GM21723 (cell line): ENCODE data around the gene ZBTB1.
"Not testable (repeated sequence)": the region's sequence is repeated elsewhere in the genome, so short reads cannot be mapped to it uniquely, and the experiment has no call there.

Experiments used
- ATAC-seq: cut with Tn5 transposase; IDR thresholded peaks from one replicate; pipeline ENCODE4 v1.9.1; 2021; ENCODE audit warnings: mild to moderate bottlenecking, moderate library complexity; ENCODE audit not compliant: unreplicated experiment

Gene ZBTB1

DNA sequence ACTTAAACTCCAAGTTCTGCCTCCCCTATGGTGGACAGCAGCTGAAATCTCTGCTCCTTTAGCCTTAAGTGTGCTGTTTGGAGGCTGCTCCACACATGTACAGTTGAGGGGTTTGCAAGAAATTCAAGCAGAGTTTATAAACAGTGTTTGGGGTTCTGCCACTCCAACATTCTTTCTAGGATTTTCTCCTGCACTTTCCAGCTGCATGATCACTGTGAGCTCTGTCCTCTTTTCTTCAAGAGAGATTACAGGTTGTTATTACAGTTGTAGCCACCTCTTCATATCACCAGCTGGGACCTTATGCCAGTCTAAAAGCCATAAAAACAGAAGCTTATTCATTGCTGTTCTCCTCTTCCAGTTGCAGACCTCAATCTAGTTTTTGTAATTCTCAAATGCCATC, 9.3 kb upstream of the ZBTB1 start:
- ATAC-seq = no peak

DNA sequence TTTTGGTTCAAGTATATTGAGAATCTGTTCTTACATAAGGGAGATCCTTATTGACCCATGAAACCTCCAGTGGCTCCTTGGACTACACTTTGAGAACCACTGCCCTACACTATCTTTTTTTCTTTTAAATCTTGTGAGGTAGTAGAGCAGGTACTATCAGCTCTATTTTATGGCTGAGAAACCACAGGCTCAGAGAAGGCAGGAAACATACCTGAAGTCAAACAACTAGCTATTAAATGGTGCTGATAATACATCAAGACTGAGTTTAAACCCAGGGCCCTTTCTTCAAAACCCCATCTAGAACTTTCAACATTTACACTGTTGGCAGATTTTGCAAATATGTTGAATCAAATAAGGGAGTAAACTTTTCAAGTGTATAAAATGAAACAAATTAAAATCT, 7.8 kb upstream of the ZBTB1 start:
- no peak for ATAC-seq

DNA sequence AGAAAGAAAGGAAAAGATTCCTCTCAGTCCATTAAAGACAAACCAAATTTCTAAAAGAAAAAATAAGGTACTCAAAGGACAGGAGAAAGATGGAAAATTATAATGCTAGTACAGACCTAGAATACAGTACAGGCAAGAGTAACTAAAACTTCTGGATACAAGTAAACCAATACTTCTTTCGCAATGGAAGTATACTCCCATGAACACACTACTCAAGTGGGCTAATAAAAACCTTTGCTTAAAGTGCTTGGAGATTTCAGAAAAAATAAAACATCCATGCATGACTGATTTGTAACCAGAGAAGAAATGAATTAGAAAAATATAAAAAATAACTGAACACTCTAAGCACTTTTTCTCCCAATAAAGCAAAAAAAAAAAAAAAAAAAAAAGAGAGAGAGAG, 4.5 kb upstream of the ZBTB1 start:
- no peak for ATAC-seq

DNA sequence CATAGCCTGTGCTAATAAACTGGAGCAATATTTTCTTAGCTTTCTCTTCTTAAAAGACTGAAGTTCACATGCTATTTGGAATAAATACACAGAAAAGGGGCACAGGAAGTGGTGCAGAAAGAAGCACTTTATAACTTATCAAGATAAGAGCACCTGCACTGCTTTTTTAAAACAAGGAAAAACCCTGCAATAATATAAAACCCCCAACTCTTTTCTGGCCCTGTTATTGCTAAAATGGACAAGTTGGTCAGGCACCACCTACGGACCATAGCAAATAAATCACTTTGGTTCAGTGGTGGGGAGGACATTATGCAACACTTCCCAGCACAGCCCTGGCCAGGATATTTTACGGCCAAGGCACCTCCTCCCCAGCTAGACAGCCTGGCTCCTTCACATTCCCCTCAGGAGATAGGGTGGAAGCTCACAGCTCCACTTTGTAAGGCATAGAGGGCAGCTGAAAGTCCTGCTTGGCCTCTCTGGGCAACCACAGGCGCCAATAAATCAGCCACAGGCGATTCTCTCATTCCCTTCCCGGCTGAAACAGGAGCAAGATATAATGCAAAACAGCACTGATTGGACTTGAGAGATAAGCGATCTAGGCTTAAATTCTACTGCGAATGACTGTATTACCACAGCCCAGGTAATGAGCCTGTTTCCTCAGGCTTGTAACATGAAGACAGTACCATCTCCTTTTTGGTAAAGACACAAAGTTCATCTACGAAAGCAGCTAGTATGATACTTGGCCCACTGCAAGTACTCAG, 3.0 kb upstream of the ZBTB1 start:
- no peak for ATAC-seq

DNA sequence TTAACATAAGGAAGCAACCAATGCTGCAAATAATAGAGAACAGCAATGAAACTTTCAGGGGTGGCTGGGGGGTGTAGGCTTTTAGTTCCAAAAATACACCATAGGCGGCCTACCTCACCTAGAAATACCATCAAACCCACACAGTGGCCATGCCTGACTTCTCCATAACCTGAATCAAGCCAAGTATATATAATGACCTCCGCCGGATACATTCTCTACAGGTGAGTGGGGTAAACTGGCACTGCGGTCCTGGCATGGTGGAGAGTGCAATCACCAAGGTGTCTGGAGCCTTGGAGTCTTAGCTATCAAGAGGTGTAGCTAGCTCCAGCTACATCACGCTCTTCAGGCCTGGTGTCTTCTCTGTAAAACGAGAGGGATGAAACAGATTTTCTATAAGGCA, 2.1 kb upstream of the ZBTB1 start:
- no peak for ATAC-seq

DNA sequence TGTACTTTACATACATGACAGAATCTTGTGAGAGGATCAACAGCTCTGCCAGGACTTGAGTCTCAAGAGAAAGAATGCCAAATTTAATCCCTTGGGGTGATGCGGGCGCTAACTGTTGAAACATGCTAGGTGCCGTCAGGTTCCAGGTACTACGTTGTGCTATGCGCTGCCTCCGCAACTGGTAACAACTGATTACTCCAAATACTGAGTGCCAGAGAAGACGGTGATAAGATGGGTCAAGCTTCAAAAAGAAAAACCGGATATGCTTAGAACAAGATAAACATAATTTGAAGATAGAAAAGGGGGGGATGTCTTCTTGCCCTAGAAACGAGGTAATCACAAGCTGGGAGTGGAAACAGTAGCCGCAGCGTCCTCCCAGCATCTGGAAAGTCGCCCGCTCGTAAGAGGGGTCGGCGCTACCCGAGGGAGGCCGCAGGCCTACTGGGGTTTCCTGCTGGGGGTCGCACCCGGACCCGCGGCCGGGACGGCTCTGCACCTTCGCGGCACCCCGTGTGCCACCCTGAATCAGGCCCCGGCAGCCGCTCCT, 1.6 kb upstream of the ZBTB1 start:
- ATAC-seq = peak; percentile 3

DNA sequence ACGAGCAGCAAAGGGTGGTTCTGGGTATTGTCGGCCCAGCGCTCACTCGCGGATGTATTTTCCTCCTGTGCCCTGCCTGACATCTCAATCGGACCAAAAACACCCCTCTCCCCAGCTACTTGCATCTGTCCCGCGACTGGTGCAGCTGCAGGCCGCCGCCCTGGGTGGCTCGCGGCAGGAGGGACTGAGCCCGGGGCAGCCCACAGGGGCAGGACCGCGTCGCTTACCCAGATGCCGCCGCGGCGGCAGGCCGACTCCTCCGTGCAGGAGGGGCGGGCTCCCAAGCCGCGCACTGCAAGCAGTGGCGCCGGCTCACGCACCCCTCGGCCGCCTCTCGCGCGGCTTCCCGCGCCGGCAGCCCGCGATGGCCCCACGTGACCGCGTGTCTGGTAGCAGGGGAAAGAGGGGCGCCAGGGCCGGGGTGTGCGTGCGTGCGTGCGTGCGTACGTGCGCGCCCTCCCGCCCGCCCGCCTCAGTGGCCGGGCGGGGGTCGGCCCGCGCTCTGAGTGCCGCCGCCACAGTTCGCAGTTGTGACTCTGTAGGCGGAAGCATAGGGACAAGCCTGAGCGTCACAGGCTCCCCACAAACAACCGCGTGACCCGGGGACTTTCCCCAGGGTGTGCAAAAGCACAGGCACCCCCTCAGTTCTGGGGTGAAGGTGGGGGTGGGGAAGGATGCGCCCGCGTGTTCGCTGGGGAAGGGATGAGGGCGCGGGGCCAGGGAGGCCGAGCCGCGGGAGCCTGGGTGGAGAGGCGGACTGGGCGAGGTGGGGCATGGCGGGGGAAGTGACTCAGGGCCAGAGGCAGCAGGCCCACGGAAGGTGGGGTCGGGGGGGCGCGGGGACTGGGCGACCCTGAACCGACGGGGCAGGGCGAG, 898 bp upstream of the ZBTB1 start, which contains the start of gene ZBTB25:
Gene ZBTB25, minus strand, starts transcription at position 405 of the 876 bp plus-strand sequence. CDS start 13,305 bp downstream, outside the sequence.
- peak; percentile 61 for ATAC-seq

DNA sequence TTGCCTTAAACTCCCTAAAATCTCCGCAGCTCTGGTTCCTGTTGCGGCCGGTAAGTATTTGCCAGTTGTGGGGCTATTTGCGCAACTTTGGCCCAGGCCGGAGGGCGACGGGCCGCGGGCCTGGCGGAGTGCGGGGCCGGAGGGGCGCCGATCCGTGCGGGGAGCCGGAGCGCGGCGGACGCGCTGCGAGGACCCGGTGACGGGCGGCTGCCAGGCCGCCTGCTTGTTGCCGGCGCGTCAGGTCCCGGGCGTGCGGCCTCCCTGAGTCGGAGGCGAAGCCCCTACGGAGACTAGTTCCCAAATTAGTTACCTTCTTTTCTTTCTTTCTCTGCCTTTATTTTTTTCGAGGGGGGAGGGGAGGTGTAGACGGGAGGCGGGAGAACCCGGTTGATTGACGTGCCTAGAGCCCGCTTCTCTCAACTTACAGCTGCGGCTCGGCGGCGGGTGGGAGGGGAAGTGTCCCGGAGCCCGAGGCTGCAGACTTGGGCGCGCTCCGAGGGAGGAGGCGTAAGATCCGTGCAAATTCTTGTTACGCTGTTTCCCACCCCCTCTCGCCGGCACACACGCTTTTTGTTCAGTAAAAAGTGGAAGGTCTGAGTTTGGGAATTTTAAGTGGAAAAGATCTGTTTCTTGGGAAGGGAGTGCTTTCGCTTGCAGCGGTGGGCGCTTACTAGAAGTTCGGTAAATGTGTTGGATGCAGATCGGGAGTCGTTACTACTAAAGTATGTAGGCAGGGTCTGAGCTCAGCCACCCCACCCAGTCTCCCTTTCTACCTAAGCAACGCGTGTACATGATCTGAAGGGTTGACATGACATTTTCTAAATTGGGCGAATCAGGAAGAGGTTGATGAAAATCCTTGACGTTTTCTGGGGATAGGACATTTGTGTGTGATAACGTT, 576 bp downstream of the ZBTB1 start:
- peak; percentile 29 for ATAC-seq

DNA sequence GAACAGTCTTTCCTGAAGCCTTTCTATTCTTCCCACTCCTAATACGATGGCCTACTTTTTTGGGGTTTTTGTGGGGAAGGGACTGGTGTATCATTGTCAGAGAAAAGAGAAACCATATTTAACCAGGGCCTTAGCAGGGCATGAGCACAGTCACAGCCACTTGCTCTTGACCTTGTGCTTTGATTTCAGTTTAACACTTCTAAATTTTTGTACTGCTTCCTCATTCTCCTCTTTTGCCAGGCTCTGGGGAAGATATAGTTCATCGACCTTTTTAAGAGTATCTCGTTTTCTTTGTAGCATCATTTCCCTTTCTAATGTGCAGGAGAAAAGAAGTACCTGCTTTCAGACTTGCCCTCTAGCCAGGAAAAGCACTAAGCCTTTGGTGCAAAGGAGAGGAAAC, 2.2 kb downstream of the ZBTB1 start:
- no peak for ATAC-seq

DNA sequence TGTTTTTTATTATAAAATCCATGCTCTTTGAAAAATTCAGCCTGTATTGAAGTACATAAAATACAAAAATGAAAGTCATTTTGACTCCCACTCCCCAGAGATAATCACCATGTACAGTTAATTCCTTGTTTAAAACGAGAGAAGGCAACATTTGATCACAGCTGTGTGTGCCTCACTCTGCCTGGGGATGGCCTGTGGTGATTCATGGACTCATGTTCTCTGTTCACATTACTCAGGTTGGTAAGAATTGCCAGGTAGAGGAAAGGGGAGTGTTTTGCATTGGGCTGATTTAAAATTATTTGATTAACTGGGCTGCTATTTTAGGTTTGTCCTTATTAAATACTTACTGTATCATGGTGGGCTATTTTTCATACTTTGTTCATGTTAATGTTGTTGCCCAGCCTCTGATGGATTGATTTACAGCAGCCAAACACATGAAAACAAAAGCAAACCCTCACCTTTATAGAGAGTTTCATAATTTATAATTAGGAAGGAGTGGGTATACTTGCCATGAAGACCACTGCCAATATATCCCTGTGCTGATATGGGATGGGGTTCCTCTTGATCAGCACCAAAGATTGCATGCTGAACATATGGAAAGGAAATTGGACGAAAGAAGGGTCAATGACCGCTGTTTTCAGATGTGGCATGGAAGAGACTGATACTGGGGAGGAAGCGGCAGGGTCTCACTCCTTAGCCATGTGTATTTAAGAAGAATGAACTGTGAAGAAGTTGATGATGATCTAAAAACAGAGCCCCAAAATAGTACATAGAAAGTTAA, 3.0 kb downstream of the ZBTB1 start:
- no peak for ATAC-seq

DNA sequence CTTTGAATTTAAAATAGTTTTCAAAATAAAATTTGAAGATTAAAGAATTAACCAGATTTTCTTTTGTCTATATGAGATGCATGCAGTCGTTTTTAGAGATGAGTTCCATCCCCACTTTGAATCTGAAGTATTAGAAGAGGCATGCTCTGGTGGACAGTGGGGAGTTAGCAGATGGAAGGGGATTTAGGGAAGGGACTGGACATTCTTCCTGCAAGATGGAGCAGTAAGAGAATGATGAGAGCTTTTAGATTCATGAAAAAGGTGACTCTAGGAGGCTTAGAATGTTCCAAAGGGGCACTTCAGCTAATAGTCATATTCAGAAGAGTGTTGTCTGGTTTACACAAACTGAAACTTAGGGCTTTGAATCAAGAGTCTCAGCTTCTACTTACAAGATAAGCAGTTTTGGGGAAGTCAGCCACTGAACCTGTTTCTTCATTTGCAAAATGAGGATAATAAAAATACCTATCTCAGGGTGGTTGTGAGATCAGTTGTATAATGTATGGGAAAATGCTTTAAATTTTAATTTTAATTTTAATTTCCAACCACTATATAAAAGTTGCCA, 3.7 kb downstream of the ZBTB1 start:
- no peak for ATAC-seq

DNA sequence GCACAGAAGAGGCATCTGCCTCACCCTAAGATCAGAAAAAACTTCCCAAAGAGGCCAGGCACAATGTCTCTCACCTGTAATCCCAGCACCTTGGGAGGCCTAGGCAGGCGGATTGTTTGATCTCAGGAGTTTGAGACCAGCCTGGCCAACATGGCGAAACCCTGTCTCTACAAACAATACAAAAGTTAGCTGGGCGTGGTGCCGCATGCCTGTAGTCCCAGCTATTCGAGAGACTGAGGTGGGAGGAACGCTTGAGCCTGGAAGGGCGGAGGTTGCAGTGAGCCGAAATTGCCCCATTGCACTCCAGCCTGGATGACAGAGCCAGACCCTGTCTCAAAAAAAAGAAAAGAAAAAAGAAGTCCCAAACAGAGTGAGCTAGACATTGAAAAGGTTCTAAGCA, 4.5 kb downstream of the ZBTB1 start:
- no peak for ATAC-seq

DNA sequence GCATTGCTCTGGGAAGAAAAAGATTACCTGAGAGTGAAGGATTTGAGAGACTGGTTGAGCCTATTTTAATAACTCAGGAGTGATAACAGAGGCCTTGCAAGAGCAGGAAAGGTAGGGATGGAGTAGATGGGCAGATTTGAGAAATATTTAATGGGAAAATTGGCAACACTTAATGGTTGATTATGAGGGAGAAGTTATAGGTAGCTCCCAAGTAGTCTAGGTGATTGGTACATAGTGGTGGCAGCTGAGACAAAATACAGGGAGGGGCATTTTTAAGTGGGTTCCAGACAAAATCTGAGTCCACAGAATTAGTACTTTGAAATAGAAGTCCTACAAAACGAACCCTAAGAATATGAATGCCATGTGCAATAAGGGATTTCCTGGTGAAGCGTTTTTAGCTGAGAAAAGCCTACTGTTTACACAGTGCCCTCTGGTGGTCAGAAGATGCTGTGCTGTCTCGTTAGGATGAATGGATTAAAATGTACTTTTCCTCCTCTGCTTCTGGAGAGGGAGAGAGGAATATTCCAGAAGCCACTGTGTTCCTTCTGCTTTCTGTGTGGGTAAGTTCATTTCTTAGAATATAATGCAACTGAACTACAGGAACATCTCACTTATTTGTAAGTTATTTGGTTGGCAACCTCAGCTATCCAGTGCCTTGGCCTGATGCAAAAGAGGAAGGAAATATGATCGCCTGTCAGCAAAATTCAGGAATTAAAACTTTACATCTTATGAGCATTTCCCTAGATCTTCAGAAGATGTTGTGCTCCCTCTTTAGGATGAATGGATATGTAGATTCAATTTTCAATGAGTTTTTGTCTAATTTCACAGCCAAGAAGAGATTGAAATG, 6.5 kb downstream of the ZBTB1 start:
- peak; percentile 35 for ATAC-seq

DNA sequence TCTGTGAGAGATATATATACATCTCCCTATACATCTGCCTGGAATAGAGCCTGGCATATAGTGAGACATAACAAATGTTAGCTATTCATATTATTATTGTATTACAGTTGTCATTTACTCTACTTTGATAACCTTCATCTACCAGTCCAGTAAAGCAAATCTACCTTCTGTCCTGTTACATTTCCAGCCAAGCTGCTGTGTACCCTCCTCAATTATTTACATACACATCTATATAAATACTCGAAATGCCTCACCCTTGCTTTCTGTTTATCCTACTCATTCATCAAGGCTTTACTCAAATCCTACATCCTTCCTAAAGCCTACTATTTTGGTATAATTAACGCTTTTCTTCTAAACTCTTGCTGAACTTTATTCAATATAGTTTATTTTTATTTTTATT, 8.7 kb downstream of the ZBTB1 start:
- no peak for ATAC-seq

DNA sequence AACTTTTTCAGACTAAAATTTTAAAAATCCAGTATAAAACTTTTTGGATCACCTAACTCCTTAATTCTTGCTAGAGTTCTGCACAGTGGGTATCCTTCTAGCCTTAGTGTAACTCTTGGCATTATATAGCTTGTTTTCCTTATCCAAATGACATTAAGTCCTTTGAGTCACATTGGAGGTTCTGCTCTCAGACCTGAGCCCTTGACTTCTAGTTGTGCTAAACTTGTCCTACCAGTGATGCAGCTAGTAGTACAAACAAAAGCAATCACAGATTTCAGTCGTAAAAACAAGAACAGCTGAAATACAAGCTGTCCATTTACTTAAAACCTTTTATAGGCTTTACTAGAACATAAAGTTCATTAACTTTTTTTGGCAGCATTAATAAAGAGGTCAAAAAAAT, 10.5 kb downstream of the ZBTB1 start:
- no peak for ATAC-seq

DNA sequence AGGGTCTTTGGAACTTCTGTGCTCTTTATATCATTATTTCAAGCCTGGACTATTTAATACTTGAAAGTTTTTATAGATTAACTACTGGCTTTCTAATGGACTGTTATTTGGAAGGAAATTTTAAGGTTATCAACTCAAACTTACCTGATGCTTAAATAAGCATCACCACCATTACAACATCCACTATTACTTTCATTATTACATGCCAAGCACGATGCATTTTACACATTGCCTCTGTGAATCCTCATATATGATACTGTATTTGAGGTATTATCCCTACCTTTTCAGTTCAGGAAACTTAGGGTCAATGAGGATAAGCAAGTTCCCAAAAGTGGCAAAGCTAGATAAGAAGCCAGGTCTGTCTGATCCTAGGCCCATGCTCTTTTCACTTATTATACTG, 12.4 kb downstream of the ZBTB1 start:
- ATAC-seq = no peak

DNA sequence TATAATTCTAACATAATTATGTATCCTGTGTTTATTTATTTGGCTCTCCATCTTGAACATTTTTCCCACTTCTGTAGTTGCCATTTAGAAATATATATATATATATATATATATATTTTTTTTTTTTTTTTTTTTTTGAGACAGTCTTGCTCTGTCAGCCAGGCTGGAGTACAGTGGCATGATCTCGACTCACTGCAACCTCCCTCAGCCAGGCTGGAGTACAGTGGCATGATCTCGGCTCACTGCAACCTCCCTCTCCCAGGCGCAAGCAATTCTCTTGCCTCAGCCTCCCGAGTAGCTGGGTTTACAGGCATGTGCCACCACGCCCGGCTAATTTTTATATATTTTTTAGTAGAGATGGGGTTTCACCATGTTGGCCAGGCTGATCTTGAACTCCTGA, 13.1 kb downstream of the ZBTB1 start:
- ATAC-seq = not testable (repeated sequence)

DNA sequence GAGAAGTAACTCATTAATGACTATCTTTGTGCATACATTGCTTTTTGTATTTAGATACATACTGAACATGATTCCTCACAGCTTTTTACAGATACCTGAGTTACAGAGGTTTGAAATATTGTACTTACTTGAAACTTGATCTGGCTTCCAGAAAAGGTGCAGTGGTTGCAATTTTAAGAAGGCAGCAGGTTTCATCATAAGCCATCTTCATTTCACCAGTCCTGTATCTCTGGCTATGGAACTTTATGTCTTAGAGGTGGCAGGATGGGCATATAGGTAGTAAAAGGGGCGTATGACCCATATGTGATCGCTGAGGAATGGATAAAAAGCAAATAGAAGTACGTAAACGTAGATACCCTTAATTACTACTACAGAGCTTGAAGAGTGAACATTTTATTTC, 13.7 kb downstream of the ZBTB1 start:
- no peak for ATAC-seq

DNA sequence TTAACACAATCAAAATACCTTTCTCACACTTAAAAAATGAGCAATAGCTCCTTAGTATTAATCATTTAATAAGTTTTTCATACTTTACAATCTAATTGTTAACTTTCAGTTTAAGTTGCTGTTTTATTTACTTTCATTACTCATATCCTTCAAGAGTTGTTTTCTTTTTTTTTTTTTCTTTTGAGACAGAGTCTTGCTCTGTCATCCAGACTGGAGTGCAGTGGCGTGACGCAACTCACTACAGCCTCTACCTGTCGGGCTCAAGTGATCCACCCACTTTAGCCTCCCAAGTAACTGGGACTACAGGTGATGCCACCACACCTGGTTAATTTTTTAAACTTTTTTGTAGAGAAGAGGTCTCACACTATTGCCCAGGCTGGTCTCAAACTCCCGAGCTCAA, 16.1 kb downstream of the ZBTB1 start:
- no peak for ATAC-seq
